ENCODE measurements around the gene FRMD8.

Gene FRMD8

DNA sequence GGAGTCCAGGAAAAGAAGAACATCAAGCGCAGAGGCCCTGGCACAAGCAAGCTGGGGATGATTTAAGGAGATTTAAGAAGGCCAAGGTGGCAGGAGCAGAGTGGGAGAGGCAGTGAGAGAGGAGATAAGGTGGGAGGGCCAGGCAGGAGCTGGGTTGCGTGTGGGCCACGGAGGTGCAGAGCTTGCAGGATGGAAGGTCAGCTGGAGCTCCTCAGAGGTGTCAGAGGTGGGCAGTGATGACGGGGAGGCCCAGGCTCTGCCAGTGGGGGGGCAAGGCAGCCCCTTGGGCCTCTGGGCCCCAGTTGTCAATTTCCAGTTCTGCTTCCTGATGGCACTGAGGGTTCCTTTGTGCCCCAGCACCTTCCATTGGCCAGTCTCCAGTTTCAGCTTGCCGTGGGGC lies 6.5 kb downstream of the FRMD8 start:
- DNase-seq (ENCODE audit: low spot score): no peak

- DNase-seq (ENCODE audit: low spot score): no peak
Observed at GRCh38 chr11:65393513-65394079, 7.2 kb downstream of the FRMD8 start.

- no peak for DNase-seq (ENCODE audit: low spot score)
Observed at GRCh38 chr11:65394125-65394536, 7.7 kb downstream of the FRMD8 start.

- no peak for DNase-seq (ENCODE audit: low spot score)
Observed at GRCh38 chr11:65395961-65396530, 9.6 kb downstream of the FRMD8 start.

GRCh38 chr11:65396769-65397745 lies 10.6 kb downstream of the FRMD8 start:
- DNase-seq (ENCODE audit: low spot score): no peak

DNA sequence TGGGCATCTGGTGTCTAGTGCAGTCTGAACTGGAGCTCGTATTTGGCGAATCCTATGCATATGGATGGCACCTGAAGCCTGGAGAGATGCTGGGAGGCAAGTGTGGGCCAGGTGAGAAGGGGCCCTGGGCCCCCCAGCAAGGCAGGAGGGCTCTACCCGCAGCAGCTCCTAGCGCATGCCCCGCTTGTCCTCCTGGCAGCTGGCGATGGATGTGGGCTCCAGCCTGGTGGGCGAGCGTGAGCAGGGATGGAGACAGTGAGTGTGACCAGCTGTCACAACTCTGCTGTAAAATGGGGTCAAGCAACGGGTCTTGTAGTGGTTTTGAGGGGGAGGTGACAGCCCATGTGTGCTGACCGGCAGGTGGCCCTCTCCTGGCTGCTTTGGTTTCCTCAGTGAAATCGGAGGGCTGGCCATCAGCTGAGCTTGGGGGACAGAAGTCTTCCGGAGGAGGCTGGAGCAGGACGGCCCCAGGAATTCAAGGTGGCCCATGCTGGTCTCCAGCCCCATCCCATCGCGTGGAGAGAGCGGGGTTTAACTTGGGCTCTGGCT lies 12.0 kb downstream of the FRMD8 start:
- no peak for DNase-seq (ENCODE audit: low spot score)

GRCh38 chr11:65399249-65399648 lies 12.8 kb downstream of the FRMD8 start:
- DNase-seq (ENCODE audit: low spot score): no peak

DNA sequence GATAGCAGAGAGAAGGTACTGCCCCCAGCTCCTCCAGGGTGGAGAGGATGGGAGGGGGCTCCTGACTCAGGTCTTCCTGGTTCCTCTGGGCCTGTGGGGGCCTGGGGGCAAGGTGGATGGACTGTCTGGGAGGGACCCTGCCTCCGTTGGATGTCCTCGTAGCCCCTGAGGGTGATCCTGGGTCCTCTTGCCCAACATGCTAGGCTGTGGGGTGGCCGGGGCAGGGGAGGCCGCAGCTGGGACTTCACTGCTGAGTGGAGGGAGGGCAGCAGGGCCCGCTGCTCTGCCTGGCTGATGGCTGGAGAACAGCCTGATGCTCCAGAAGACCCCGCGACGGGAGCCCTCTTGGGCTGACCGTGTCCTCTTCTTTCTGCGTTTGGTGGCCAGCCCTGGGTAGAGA lies 13.4 kb downstream of the FRMD8 start:
- DNase-seq (ENCODE audit: low spot score): no peak

- no peak for DNase-seq (ENCODE audit: low spot score)
Observed at GRCh38 chr11:65400307-65401072, 14.1 kb downstream of the FRMD8 start.

GRCh38 chr11:65401073-65401802 lies 14.8 kb downstream of the FRMD8 start:
- DNase-seq (ENCODE audit: low spot score): no peak

GRCh38 chr11:65401803-65402248 lies 15.4 kb downstream of the FRMD8 start:
- no peak for DNase-seq (ENCODE audit: low spot score)

GRCh38 chr11:65402790-65403189 lies 16.4 kb downstream of the FRMD8 start:
- DNase-seq (ENCODE audit: low spot score): no peak

DNA sequence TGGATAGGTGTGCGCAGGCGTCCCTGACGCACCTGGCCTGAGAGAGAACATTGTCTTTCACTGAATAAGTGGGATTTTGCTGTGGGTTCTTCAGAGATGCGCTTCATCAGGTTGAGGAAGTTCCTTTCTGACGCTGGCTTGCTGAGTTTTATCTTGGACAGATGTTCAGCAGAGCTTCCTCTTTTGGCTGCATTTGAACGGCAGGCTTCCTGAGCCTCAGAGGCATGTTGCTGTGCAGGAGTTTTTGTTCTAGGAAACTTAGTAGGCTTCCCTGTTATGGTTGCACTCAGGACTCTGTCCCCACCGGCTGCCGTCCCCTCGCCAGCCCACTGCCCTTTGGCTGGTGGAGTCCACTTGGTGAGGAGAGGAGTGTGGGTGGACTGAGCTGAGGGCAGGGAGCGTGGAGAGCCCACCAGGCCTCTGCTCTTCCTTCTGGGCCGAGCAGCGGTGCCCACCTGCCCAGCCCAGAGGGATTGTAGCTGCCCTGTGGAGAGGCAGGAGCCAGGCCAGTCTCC lies 17.2 kb downstream of the FRMD8 start:
- no peak for DNase-seq (ENCODE audit: low spot score)

DNA sequence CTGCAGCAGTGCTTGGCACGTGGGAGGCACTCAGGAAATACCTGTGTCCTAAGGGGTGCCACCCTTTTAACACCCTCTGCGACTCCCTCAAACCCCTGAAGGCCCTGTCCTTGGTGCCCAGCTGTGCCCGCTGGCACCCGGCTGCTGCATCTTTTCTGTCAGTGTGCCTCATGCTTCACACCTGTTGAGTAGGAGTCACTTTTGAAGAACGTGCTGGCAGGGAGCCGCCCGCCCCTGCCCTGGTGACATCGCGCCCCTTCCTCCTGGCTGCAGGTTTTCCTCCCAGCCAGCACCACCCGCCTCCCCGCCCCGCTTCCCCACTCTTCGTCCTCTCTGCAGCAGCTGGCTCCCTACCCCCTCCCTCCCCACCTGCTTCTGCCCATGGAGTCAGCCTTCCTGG lies 17.8 kb downstream of the FRMD8 start:
- no peak for DNase-seq (ENCODE audit: low spot score)

- DNase-seq (ENCODE audit: low spot score): no peak
Observed at GRCh38 chr11:65404638-65405339, 18.4 kb downstream of the FRMD8 start.

DNA sequence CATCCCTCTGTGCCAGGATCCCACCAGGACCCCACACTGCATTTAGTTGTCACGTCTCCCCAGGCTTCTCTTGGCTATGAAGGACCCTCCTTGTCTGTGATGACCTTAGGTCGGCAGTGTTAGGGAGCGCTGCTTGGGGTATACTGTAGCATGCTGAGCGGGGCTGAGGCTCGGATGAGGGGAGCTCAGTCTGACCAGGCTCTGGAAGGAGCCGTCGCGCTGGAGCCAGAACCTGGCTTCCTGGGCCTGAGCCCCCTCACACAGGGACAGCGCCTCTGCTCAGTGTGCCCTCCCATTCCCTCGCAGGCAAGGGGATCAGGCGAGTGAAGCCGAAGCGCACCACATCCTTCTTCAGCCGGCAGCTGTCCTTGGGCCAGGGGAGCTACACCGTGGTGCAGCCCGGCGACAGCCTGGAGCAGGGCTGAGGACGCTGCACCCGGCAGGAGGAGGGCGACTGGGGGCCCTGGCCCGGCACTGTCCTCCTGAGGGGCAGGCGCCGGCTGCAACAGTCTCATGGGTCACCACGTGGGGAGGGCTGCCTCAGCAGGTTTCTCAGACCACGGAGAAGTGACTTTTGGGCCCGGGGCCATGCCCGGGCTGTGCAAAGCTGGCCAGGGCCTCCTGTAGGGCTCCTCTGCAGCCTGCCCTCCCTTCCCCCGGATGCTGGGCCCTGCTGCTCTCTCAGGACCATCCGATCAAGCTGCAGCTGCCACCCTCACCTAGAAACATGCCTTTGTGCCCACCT lies 24.7 kb downstream of the FRMD8 start:
- DNase-seq (ENCODE audit: low spot score): no peak

DNA sequence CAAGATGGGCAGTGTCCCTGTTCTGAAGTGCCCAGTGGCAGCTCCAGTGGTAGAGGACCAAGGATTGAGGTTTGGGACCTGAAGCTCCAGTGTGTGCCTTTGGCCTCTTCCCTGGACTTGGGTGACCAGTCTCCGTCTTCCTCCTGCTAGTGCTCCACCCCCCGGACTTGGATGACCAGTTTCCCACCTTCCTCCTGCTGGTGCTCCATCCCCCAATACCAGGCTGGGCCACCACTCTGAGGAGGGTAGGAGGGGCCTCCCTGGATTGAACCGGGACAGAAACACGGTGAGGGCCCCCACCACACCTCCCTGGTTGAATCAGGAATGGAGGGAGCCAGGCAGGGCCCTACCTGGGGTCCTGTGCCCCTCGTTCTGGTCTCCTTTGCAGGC lies 25.2 kb downstream of the FRMD8 start:
- DNase-seq (ENCODE audit: low spot score): no peak

- DNase-seq (ENCODE audit: low spot score): no peak
Observed at GRCh38 chr11:65412271-65413076, 26.0 kb downstream of the FRMD8 start.

Data from kidney tubule cell (primary cell).